Effector CD8-positive, alpha-beta T cell (primary cell): ENCODE results near the gene TAOK2.
A peak's percentile ranks its signal among the peaks of the same experiment; 100 is the strongest.

ENCODE experiments used
- DNase-seq: peaks from one replicate; lab custom pipeline; 2025; lab: John Stamatoyannopoulos, UW

Gene TAOK2

GRCh38 chr16:29987371-29988085 is 13.9 kb downstream of the TAOK2 start:
- no peak for DNase-seq

- DNase-seq, result no peak
Measured at GRCh38 chr16:29988346-29989075, 14.8 kb downstream of the TAOK2 start.

DNA sequence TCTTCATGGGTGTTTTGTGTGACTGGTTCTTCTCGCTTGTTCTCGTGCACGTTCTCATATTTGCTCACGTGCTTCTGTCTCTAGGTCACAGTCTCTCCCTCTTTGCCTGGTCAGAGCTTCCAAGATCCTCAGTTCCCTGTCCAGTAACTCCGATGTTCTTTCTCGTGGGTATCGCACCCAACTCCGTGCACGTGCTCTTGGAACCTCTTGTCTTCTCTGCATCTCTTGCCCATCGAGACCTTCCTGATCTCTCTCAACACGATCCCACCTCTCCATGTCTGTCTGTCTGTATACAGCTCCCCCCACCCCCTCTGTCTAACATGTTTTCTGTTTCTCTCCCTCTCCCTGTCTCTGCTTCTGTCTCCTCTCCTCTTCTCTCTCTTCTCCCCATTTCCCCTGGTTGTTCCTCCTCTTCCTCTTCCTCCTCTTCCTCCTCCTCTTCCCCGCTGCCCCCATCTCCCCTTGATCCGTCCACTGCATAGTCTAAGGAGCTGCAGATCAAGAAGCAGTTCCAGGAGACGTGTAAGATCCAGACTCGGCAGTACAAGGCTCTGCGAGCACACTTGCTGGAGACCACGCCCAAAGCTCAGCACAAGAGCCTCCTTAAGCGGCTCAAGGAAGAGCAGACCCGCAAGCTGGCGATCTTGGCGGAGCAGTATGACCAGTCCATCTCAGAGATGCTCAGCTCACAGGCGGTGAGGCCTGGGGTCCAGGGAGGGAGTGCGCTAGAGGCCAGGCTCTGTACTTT is 15.6 kb downstream of the TAOK2 start:
- DNase-seq, result no peak

DNA sequence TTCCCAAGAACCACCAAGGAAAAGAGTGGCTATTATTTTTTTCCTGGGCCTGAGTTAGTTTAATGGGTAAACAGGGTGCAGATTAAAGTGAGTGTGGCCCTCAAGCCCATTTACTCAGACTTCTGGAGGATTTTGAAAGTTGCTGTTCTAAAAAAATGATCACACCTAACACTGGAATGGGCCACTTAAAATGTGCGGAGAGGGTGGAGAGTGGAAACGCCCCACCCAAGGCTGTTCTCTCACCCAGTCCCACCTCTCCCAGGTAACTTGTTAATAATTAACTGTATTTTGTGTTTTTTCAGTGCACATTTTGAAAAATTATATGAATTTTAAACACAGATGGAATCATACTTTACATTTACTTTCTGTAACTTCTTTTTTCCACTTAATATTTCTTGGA is 16.4 kb downstream of the TAOK2 start:
- no peak for DNase-seq

DNA sequence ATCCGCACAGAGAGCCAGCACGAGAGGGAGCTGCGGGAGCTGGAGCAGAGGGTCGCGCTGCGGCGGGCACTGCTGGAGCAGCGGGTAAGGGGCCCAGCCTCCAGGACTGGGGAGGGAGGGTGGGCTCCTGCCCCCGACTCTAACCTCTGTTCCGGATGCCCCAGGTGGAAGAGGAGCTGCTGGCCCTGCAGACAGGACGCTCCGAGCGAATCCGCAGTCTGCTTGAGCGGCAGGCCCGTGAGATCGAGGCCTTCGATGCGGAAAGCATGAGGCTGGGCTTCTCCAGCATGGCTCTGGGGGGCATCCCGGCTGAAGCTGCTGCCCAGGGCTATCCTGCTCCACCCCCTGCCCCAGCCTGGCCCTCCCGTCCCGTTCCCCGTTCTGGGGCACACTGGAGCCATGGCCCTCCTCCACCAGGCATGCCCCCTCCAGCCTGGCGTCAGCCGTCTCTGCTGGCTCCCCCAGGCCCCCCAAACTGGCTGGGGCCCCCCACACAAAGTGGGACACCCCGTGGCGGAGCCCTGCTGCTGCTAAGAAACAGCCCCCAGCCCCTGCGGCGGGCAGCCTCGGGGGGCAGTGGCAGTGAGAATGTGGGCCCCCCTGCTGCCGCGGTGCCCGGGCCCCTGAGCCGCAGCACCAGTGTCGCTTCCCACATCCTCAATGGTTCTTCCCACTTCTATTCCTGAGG is 17.4 kb downstream of the TAOK2 start:
- no peak for DNase-seq

DNA sequence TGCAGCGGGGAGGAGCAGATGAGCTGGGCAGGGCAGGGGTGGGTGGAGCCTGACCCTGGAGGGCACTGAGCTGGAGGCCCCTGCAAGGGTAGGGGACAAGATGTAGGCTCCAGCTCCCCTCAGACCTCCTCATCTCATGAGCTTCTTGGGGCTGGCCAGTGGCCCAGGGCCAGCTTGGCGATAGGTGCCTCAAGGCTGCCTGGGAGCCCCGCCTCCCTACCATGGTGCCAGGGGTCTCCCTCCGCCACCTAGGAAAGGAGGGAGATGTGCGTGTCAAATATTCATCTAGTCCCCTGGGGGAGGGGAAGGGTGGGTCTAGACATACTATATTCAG is 17.9 kb downstream of the TAOK2 start:
- DNase-seq, result no peak

DNA sequence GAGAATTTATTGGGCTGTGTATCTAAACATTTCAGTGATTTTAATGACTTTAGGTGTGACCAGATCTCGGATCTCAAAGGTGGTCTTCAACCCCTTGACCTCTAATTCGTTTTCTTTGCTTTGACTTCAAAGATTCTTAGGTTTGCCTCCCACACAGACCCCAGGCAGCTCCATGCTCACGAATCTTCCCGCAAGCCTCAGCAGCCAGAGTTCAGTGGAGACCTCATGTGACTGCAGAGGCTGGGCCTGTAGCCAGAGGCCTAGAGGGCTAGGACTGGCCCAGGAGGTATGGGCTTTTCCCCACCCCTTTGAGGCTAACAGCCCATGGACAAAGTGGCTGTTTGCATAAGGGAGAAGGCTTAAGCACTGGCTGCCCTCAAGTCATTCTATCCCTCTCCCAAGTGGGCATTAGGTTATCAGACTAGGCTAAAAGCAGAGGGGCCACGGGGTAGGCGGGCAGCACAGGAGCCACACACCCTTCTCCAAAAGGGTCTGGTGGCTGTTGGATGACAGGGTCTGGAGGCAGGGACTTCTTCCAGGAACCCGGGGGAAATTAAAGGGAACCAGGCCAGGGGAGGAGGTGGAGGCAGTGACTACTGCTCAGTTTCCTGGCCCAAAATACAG is 18.8 kb downstream of the TAOK2 start:
- DNase-seq, result no peak

DNA sequence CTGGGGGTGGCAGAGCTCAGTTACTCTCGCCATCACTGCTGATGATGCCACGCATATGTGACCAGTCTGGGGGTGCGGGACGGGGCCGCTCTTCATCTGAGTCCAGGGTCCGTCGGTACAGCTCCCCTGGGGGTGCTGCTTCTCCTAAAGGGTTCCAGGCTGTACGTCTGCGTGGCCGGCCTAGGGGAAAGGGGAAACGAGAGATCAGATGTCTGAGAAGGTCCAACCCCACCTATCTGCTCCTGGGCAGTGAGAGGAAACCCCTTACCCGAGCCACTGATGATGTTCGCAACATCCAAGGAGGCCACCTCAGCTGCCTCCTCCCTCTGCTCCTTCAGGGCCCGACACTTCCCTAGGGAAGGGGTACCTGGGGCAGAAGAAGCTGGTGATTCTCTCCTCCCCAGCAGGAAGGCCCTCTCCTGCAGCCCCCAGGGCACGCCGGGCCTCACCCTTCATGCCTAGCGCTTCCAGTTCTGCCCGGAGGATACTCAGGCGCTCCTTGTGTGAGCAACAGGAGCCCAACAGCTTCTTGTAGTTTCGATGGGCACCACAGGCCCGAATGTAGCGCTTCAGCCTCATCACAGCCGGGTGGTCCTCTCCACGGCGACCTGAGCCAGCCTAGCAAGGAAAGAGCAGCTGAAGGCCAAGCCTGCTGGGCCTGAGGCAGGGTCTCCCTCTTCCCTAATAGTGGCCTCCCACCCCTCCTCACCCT is 19.7 kb downstream of the TAOK2 start:
- no peak for DNase-seq

- no peak for DNase-seq
Measured at GRCh38 chr16:29993903-29994599, 20.4 kb downstream of the TAOK2 start.

DNA sequence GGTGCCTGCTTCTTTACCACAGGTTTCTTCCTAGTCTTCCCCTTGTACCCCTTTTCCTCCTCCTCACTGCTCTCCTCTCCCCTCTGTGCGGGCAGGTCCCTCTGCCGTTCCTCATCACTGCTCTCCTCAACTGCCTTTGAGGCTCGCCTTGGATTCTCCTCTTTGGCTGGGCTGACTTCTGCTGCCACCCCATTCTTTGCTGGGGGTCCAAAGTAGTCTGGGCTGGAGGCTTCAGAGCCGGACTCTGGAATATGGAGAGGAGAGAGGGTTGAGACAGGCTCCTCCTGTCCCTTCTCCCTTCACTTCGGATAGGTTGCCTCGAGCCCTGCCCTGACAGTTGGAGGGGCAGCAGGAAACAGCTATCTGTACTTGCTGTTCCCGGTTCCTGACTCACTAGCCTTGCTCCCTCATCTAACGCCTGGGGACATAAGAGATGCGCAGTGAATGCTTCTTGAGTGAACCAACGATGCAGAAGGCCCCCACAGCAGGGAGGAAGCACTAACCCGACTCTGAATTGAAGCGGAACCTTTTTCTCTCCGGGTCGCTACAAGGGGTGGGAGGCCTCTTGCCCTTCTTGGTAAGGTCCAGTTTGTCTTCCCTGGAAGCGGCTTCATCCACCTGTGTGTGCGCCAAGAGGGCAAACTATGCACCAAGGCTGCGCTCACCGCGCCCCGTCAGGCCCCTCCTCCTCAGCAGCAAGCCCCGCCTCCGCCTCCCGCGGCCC is 21.1 kb downstream of the TAOK2 start:
- DNase-seq, result no peak

- peak; percentile 77 for DNase-seq
Measured at GRCh38 chr16:29995324-29995910, 21.7 kb downstream of the TAOK2 start, which contains the start of gene HIRIP3. HIRIP3 (minus strand) TSS chr16:29995617; CDS start chr16:29995605, 12 bp downstream.

DNA sequence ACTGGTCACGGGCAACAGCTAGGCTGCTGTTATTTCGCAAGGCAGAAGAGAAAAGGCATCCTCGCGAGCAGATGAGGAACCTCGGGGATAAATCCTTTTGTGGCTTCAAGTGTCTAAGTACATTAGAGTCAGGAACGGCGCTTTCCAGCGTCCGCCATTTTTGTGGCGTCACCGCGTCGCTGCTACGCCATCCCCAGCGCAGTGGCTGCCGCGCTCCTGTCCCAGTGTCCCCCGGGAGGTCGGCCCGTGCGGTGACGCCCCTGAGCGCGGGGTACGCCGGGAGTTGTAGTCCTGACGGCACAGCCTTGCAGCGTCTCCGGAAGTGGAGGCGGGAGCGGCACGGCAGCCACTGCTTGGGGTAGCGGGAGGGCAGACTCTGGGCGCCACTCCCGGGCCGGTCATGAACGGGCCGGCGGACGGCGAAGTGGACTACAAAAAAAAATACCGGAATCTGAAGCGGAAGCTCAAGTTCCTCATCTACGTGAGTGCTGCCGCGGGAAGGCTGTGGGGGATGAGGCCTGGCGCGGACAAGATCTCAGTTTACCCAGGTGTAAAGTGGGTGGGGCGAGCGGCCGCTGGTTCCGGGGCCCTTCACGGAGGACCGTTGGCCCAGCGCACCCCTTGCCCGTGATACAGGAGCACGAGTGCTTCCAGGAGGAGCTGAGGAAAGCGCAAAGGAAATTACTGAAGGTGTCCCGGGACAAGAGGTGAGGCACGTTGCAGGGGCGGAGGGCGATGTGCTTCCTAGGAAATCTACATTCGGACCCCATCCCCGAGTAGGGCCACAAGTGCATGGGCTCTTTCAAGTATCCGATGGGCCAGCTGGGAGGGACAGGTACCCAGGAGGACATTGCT is 22.5 kb downstream of the TAOK2 start, which contains the start of gene INO80E:
INO80E (plus strand) TSS at position 331 of the 855 bp plus-strand sequence; CDS start at position 401, 70 bp downstream.
- DNase-seq, result peak; percentile 98

- no peak for DNase-seq
Measured at GRCh38 chr16:29996766-29997250, 23.1 kb downstream of the TAOK2 start.

GRCh38 chr16:29999605-30000004 is 25.9 kb downstream of the TAOK2 start:
- DNase-seq, result no peak

DNA sequence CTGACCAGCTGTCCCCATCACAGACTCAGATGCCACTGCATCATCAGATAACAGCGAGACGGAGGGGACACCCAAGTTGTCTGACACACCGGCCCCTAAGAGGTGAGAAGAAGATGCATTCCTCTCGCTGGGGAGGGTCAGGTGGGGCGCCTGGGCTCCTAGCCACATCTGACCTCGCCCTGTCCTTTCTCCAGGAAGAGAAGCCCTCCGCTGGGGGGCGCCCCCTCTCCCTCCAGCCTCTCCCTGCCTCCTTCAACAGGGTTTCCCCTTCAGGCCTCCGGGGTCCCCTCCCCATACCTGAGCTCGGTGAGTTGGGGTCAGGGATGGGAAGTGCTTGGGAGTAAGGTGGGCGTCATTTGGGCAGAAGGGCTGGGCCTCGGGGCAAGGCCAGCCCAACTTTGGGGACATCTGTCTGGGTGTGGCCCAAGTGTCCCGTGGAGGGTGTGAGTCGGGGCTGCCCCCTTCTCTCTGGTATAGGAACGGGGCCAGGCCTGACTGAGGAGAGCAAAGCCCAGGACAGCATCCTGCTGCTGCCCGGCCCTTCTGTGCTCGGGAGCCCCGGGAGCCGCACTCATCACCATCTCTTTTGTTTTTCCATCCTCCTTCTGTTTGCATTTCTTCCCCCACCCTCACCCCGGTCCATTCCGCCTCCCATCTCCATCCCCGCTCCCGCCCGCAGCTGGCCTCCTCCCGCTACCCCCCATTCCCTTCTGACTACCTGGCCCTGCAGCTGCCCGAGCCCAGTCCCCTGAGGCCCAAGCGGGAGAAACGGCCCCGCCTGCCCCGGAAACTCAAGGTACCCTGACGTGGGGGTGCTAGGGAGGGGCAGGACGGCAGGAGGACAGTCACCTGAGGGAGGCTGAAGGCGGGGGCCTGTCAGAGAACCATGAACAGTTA is 27.3 kb downstream of the TAOK2 start:
- no peak for DNase-seq

GRCh38 chr16:30002614-30003346 is 29.1 kb downstream of the TAOK2 start:
- DNase-seq, result no peak
